Inferior parietal cortex (tissue), 1 donor: ENCODE measurements around the gene CEP83.
"Not testable (repeated sequence)": the region's sequence is repeated elsewhere in the genome, so short reads cannot be mapped to it uniquely, and the experiment has no call there.

Experiments used
- DNase-seq: peaks from one replicate; pipeline ENCODE4 v3.0.0-alpha.2; 2016; ENCODE audit errors: extremely low spot score

CEP83 gene

GRCh38 chr12:94380507-94380906 lies 79.2 kb downstream of the CEP83 start:
- no peak for DNase-seq

GRCh38 chr12:94379479-94380113 lies 80.1 kb downstream of the CEP83 start:
- DNase-seq, result no peak

DNA sequence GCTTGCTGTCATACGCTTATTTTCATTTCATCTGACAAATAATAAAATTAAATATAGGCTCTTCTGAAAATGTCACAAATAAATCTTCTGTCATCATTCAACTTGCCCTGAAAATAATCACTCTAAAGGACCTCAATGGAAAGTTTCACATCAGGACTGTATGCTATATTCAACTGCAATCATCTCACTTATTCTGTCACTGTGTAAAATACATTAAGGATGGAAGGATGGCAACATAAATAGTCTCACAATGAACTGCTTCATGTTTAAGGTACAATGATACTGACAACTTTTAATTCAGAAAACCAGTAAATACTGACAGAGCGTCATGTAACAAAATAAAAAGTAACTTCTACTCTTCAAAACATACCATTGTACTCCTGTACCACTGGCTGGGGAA lies 82.1 kb downstream of the CEP83 start:
- no peak for DNase-seq

GRCh38 chr12:94374124-94374523 lies 85.5 kb downstream of the CEP83 start:
- DNase-seq, result no peak

- no peak for DNase-seq
Measured at GRCh38 chr12:94372461-94372860, 87.2 kb downstream of the CEP83 start.

- no peak for DNase-seq
Measured at GRCh38 chr12:94362653-94363052, 97.0 kb downstream of the CEP83 start.

- DNase-seq, result no peak
Measured at GRCh38 chr12:94359761-94360160, 99.9 kb downstream of the CEP83 start.

GRCh38 chr12:94353130-94353529 lies 106.5 kb downstream of the CEP83 start:
- DNase-seq, result no peak

- DNase-seq, result no peak
Measured at GRCh38 chr12:94340573-94340972, 119.1 kb downstream of the CEP83 start.

DNA sequence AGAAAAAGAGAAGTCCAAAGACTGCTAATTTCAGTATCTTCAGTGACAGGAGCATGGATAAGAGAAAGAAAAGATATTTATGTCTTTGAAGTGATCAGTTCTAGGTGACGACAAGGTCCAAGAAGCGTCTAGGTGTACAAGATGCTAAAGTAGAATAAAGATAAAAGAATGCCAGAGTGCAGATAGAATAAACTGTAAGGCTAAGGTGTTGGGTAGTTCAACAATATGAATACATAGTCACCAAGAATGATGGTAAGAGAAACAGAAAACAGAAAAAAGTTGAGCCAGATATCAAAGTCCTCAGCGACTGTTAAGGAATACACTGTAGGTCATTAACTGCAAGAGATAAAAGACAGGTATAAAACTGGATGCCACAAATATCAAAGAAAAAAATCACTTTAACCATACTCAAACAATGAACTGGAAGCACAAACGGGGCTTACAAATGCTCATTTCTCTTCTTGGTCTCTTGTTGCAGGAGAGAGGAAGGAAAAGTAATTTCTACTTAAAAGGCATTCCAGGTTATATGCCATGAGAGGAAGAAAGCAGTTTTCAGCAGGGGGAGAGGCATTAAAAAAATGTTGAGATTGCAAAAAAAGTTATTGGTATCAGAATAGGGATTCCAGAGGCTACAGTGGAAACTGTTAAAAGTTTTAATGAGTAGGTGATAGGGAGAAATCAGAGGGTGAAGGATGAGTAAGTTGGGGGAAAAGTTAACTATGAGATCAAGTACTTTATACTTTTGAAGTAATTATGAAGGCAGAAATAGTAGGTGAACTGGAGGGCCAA lies 121.5 kb downstream of the CEP83 start:
- no peak for DNase-seq

- DNase-seq, result no peak
Measured at GRCh38 chr12:94336211-94336925, 123.3 kb downstream of the CEP83 start.

- no peak for DNase-seq
Measured at GRCh38 chr12:94333396-94333795, 126.3 kb downstream of the CEP83 start.

GRCh38 chr12:94329366-94329765 lies 130.3 kb downstream of the CEP83 start:
- no peak for DNase-seq

GRCh38 chr12:94327809-94328208 lies 131.9 kb downstream of the CEP83 start:
- no peak for DNase-seq

DNA sequence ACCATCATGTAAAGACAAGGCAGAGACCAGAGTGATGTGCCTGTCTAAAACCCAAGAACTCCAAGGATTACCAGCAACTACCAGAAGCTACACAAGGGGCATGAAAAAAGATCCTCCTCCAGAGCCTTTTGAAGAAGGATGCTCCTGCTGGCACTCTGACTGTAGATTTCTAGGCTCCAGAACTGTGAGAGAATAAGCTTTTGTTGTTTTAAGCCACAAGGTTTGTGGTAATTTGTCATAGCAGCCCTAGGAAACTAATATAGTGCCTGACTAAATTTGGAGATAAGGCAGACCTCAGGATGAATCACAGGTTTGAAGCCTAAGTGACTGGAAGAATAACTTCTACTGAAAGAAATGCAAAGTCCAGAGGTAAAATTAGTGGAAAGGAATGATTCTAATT lies 132.9 kb downstream of the CEP83 start:
- no peak for DNase-seq

DNA sequence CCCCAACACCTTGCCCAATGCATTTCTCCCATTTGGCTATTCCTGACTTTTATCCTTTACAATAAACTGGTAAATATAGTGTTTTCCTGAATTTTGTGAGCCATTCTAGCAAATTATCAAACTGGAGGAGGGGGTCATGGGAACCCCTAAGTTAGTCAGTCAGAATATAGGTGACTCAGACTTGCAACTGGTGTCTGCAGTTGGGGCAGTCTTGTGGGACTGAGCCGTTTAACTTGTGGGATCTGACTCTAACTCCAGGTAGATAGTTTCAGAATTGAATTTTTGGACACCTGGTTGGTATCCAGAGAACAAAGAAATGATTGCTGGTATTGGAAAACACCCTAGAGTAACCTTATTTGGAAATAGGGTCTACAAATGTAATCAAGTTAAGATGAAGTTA lies 133.4 kb downstream of the CEP83 start:
- DNase-seq, result no peak

DNA sequence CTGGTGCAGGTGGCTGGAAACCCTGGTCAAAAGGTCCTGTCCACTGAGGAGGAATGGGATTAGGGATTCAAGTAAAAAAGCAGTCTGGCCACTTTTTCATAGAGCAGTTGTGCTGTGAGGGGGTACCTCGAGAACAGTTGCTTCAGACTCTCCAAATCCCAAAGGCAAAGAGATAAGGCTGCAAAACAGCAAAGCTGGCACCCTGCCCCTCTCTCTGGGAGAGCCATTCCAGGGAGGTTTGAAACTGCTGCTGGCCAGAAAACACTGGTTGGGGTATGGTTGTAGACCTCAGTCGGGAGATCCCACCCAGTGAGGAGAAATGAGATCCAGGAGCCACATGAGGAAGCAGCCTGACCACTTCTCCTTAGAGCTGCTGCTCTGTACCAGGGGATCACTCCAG lies 137.3 kb downstream of the CEP83 start:
- no peak for DNase-seq

DNA sequence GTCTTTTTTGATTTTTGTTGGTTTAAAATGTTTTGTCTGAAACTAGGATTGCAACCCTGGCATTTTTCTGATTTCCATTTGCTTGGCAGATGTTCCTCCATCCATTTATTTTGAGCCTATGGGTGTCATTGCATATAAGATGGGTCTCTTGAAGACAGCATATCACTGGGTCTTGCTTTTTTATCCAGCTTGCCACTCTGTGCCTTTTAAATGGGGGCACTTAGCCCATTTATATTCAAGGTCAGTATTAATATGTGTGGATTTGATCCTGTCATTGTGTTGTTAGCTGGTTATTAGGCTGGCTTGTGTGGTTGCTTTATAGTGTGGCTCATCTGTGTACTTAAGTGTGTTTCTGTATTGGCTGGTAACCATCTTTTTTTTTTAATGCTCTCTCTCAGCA lies 139.6 kb downstream of the CEP83 start:
- DNase-seq, result no peak

- DNase-seq, result no peak
Measured at GRCh38 chr12:94318181-94318580, 141.5 kb downstream of the CEP83 start.

DNA sequence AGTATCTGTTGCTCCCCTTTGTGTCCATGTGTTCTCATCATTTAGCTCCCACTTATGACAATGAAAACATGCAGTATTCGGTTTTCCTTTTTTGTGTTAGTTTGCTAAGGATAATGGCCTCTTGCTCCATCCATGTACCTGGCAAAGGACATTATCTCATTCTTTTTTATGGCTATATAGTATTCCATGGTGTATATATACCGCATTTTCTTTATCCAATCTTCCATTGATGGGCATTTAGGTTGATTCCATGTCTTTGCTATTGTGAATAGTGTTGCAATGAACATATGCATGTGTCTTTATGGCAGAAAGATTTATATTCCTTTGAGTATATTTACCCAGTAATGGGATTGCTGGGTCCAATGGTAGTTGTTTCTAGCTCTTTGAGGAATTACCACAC lies 143.1 kb downstream of the CEP83 start:
- DNase-seq, result not testable (repeated sequence)

DNA sequence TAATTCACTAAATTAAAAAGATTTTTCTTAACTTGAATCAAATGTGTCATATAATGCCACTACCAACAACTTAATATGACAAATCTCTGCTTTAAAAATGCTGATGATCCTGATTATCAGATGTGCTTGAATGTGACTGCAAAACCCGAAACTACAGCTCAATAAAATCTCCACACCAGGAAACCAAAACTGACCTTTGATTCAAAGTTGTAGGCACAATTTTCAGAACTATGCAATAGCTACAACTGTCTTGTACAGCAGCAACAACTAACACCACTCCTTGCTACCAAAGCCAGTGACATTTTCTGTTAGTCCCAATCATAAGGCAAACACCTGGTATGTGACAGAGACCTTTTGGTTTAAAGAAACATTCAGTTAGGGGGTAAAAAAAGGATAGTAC lies 147.3 kb downstream of the CEP83 start:
- DNase-seq, result no peak

- no peak for DNase-seq
Measured at GRCh38 chr12:94309373-94309772, 150.3 kb downstream of the CEP83 start.

GRCh38 chr12:94308612-94309011 lies 151.1 kb downstream of the CEP83 start:
- no peak for DNase-seq
